Lung (tissue), 12 donors: ENCODE measurements around the gene ANO2. TPM values are rescaled to one million over a fixed set of nuclear protein-coding genes. Genes with fewer than 3 reads are reported as not detected.

Experiments
- ATAC-seq: fragments of 200-7000 bp; cut with Tn5 transposase; one replicate; pipeline ENCODE4 v1.9.1; 2020; ENCODE audit warnings: moderate number of reproducible peaks; ENCODE audit not compliant: insufficient read depth, low FRiP score
- DNase-seq, 3 donors: peaks; one replicate each; pipeline ENCODE4 v3.0.0-alpha.2; 2013 to 2017
- H3K27ac ChIP-seq, 2 donors: one replicate each; pipeline ENCODE4 v1.5.1; 2013; ENCODE audit warnings: mild to moderate bottlenecking in 2 of 2, moderate library complexity in 2 of 2, control low read depth in 1 of 2, inconsistent platforms in 1 of 2, low read depth in 1 of 2, low read length in 1 of 2
- H3K27me3 ChIP-seq, 3 donors: one replicate each; pipeline ENCODE4 v1.5.1; 2013; ENCODE audit warnings: low read length in 2 of 3; ENCODE audit not compliant: control insufficient read depth in 3 of 3, insufficient read depth in 3 of 3
- H3K36me3 ChIP-seq, 4 donors: one replicate each; pipeline ENCODE4 v1.5.1; 2013; ENCODE audit warnings: low read length in 4 of 4, mild to moderate bottlenecking in 1 of 4, moderate library complexity in 1 of 4; ENCODE audit not compliant: control insufficient read depth in 4 of 4, insufficient read depth in 4 of 4
- H3K4me1 ChIP-seq, 5 donors: one replicate each; pipeline ENCODE4 v1.5.1; 2013; ENCODE audit warnings: low read length in 5 of 5, mild to moderate bottlenecking in 2 of 5, moderate library complexity in 1 of 5; ENCODE audit not compliant: control insufficient read depth in 5 of 5, insufficient read depth in 5 of 5
- H3K4me3 ChIP-seq: one replicate; pipeline ENCODE4 v1.5.1; 2013; ENCODE audit warnings: mild to moderate bottlenecking, control low read depth, moderate library complexity
- H3K9ac ChIP-seq, 2 donors: one replicate each; pipeline ENCODE4 v1.5.1; 2013; ENCODE audit warnings: low read length in 2 of 2, control low read depth in 1 of 2; ENCODE audit not compliant: insufficient read depth in 1 of 2
- H3K9me3 ChIP-seq, 4 donors: one replicate each; pipeline ENCODE4 v1.5.1; 2013; ENCODE audit warnings: low read length in 3 of 4, mild to moderate bottlenecking in 1 of 4, moderate library complexity in 1 of 4; ENCODE audit not compliant: control insufficient read depth in 4 of 4, insufficient read depth in 3 of 4
- CTCF ChIP-seq: IDR thresholded peaks from 2 replicates; pipeline ENCODE4 v1.5.1; 2012; ENCODE audit warnings: mild to moderate bottlenecking; ENCODE audit errors: control extremely low read depth, extremely low read depth
- WGBS, 2 donors: extraction: QIAGEN DNeasy Blood & Tissue Kit; methylation state at CpG; one replicate each; pipeline ENCODE4 v1.1.7; 2013; 5-methylcytosine and 5-hydroxymethylcytosine counted together
- polyA plus RNA-seq, 2 donors: library from polyadenylated mRNA; stranded (reverse); fragments of 200-250 nt; gene quantifications; one replicate each; pipeline ENCODE4 v1.2.1, GENCODE V29; 2013
- total RNA-seq, 2 donors: library from RNA; depleted of rRNA in 1 of 2; stranded (reverse); fragments of >200 nt in 1 of 2; gene quantifications; one replicate each; pipeline ENCODE4 v1.2.1, GENCODE V29; 2014 to 2021
- donor health status: control.
- donor health status: control.
- donor health status: Bipolar disorder and iron deficiency.
- donor health status: healthy.
- donor health status: DM: yes; HTN: yes; CAD: no.

The ANO2 gene
- total and polyA plus RNA-seq, 4 donors = 5.9 to 11.3 (median 7.4) TPM

- Histone ChIP-seq H3K4me1 (peaks cover 2 to 48% (median 9%) of the 10 kb centered on the region in 5 donors), H3K36me3 (no peaks in the 10 kb centered on the region), H3K4me3 (no peak overlapping the region), H3K9me3 (peaks cover 0 to 2% (median under 1%) of the 10 kb centered on the region in 4 donors), H3K9ac (no peak overlapping the region), H3K27ac (no peak overlapping the region), H3K27me3 (no peaks in the 10 kb centered on the region)
- DNase-seq (no peak), ATAC-seq (no peak)
- WGBS, 2 donors = 80 to 84% methylated on average over 9 of the region's 9 CpGs
- TF ChIP-seq CTCF = no peak
These were observed 323.7 kb downstream of the ANO2 start for GRCh38 chr12:5621329-5621728.

- DNase-seq (no peak), ATAC-seq (no peak)
- Histone ChIP-seq H3K4me1 (peaks cover 2 to 48% (median 9%) of the 10 kb centered on the region in 5 donors), H3K9ac (no peak overlapping the region), H3K4me3 (no peak overlapping the region), H3K27ac (no peak overlapping the region), H3K27me3 (no peaks in the 10 kb centered on the region), H3K9me3 (peaks cover 0 to 2% (median under 1%) of the 10 kb centered on the region in 4 donors), H3K36me3 (no peaks in the 10 kb centered on the region)
- no peak for TF ChIP-seq CTCF
- 93% methylated on average over 7 of the region's 7 CpGs for WGBS, 2 donors
These were observed 324.2 kb downstream of the ANO2 start for GRCh38 chr12:5620896-5621295.

- ATAC-seq = no peak
- 65 to 79% methylated on average over 5 of the region's 5 CpGs for WGBS, 2 donors
- no peaks in the 10 kb centered on the region for H3K36me3 ChIP-seq
- H3K4me3 ChIP-seq = no peak overlapping the region
- DNase-seq = peak; percentile 72 to 91 (median 88)
- no peaks in the 10 kb centered on the region for H3K27me3 ChIP-seq
- peaks cover 0 to 42% (median 7%) of the 10 kb centered on the region in 5 donors for H3K4me1 ChIP-seq
- no peak overlapping the region for H3K9ac ChIP-seq
- no peak for TF ChIP-seq CTCF
- peaks cover 0 to 2% (median under 1%) of the 10 kb centered on the region in 4 donors for H3K9me3 ChIP-seq
- no peak overlapping the region for H3K27ac ChIP-seq
These were observed 325.4 kb downstream of the ANO2 start for GRCh38 chr12:5619628-5620027.

DNA sequence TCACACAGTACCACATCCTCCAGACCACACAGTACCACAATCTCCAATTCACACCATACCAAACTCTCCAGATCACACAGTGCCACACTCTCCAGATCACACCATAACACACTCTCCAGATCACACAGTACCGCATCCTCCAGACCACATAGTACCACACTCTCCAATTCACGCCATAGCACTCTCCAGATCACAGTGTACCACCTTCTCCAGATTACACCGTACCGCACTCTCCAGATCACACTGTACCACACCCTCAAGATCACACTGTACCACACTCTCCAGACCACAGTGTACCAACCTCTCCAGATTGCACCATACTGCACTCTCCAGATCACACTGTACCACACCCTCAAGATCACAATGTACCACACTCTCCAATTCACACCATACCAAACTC, 328.2 kb downstream of the ANO2 start:
- H3K4me3 ChIP-seq = no peak overlapping the region
- no peak for TF ChIP-seq CTCF
- no peak for DNase-seq
- H3K27ac ChIP-seq = no peak overlapping the region
- H3K36me3 ChIP-seq = no peaks in the 10 kb centered on the region
- no peak for ATAC-seq
- H3K9me3 ChIP-seq = peaks cover 0 to 2% (median under 1%) of the 10 kb centered on the region in 4 donors
- H3K4me1 ChIP-seq = peaks cover 0 to 28% (median 0%) of the 10 kb centered on the region in 5 donors
- no peak overlapping the region for H3K9ac ChIP-seq
- WGBS, 2 donors = 94 to 97% methylated on average over 4 of the region's 4 CpGs
- H3K27me3 ChIP-seq = no peaks in the 10 kb centered on the region
